EL (cell line): ENCODE data around the gene PHACTR1.

Experiments
- DNase-seq: peaks from one replicate; pipeline ENCODE4 v3.0.0-alpha.2; 2016

Gene PHACTR1

DNA sequence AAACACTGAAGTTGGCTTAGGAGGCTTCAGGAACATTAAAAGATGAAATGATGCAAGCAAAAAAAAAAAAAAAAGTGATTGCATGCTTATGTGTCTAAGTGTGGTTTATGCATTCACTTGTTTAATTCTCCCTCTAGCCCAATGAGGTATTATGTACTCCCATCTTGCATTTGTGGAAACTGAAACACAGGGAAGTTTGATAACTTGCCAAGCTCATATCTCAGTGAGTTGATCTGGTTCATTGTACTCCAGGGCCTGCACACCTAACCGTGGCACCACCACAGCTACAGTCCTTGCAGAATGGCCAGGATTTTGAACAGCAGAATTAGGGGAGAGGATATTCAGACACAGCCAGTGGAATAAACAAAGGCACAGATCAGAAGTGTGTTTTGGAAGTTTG lies 360.6 kb downstream of the PHACTR1 start:
- DNase-seq, result no peak

DNA sequence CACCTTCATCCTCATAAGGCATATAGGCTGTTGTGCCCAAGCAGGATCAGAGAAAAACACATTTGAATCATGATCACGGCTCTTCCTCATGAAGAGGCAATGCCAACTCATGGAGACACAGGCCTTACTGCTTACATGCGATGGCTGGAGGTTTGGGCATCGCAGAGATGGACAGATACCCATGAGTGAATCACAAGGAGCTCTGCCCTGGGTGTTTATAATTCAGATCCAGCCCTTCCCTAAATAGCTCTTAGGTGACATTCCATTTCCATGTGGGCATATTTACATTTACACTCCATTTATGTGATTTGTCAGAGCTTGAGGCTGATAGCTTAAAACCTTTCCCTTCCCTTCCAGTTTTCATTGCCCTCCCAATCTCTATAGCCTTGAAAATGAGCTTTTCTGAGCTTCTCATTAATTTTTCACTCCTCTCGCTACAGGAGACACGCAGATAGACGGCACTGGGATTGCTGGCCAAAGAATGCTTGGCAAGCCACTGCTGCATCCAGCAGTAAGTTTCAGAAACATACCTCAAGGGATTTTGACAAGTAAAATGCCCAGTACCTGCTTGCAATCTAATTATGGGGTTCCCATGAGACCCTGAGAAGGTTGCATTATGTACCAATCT lies 362.6 kb downstream of the PHACTR1 start:
- DNase-seq, result peak; percentile 9

DNA sequence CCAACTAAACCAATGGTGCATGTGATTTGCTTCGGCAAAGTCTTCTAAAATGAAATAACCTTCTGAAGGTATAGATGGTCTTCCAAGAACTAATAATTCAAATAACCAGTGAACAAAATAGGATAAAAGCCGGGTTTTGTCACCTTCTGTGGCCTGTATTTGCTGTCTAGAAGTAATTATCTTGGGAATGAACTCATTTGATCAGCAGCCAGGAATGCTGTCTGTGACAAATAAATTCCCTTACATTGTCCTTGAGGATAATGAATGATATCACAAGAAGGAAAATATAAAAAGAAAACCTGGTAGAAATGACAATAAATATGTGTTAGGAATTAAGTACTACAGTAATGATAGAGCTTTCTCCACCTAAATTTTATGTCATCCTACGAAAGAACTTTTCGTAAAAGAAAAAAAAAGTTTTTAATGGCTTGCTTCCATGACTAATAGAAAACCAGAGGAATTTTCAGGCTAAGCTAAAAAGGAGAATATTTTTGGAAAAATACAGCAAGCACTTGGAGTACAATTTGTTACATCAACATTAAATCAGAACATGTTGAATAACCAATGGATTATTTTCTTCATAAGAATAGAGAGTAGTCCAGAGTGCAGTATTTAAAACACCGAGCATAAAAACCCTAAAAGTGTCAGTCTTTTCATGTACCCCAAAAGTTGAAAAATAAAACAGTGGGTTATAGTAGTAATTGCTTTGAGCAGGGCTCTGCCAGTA lies 364.1 kb downstream of the PHACTR1 start:
- no peak for DNase-seq

GRCh38 chr6:13081189-13081563 lies 364.6 kb downstream of the PHACTR1 start:
- no peak for DNase-seq

DNA sequence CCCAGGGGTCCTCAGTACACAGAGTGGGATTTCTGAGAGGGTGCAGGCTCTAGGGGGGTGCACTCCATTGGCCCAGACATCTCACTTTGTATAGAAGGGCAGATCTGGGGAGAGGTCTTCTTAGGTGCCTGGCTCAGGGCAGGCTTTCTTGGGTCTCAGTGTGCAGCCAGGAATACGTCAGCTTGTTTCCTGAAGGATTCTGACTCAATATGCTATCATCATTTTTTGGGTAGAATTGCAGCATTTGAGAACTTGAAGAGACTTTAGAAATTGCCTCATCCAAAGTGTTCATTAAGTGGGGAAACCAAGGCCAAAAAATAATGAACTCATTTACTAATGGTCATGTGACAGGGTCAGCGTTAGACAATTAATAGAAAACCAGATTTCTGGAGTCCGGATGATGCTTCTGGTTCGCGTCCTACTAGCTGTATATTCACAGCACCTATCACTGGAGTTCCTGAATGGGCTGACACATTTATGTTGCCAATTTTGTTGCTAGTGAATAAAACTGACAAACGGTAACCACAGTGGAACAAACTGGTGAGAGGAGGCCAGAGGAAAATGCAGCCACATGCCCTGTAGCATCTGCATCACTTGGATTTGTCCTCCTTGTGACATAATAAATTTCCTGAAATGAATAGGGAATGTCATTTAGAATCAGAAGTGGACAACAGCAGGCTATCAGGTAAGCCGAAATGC lies 372.9 kb downstream of the PHACTR1 start:
- peak; percentile 24 for DNase-seq

GRCh38 chr6:13091192-13091591 lies 374.6 kb downstream of the PHACTR1 start:
- no peak for DNase-seq

- no peak for DNase-seq
Measured at GRCh38 chr6:13094781-13095425, 378.3 kb downstream of the PHACTR1 start.

- no peak for DNase-seq
Measured at GRCh38 chr6:13096084-13096483, 379.5 kb downstream of the PHACTR1 start.

- no peak for DNase-seq
Measured at GRCh38 chr6:13097454-13097853, 380.9 kb downstream of the PHACTR1 start.

GRCh38 chr6:13098006-13098405 lies 381.4 kb downstream of the PHACTR1 start:
- no peak for DNase-seq

DNA sequence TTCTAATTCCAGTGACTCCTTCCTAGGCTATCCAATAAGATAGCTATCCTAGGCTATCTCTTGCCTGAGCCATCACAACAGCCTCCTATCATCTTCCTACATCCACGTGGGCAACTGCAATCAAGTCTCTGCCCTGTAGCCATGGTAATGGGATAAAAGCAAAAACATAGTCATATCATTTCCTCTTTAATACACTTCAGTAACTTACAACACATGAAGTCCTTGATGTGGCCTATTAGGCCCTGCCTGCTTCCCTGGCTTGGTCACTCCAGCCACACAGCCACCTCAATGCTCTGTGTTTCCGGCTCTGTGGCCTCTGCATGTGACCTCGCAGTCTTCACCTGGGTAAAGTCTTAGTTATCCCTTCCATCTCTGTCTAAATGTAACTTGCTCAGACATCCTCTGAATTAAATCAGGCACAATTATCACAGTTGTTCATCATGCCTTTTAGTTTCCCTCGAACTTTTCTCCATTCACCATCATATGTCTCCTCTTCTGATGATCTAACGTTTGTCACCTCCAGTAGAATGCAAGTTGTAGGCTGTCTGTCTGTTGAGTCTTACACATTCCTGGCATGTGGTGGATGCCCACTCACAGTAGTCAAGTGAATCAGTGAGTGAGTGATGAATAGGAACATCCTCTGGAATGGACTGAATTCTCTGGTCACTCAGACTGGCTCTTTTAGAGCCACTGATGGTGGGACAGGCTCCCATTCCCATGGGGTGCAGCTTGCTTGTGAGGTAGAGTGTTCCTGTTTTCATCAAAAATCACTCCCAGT lies 382.4 kb downstream of the PHACTR1 start:
- DNase-seq, result peak; percentile 38

- no peak for DNase-seq
Measured at GRCh38 chr6:13099771-13100170, 383.2 kb downstream of the PHACTR1 start.

- no peak for DNase-seq
Measured at GRCh38 chr6:13101409-13101808, 384.8 kb downstream of the PHACTR1 start.

- no peak for DNase-seq
Measured at GRCh38 chr6:13101985-13102384, 385.4 kb downstream of the PHACTR1 start.

- no peak for DNase-seq
Measured at GRCh38 chr6:13103169-13103568, 386.6 kb downstream of the PHACTR1 start.

DNA sequence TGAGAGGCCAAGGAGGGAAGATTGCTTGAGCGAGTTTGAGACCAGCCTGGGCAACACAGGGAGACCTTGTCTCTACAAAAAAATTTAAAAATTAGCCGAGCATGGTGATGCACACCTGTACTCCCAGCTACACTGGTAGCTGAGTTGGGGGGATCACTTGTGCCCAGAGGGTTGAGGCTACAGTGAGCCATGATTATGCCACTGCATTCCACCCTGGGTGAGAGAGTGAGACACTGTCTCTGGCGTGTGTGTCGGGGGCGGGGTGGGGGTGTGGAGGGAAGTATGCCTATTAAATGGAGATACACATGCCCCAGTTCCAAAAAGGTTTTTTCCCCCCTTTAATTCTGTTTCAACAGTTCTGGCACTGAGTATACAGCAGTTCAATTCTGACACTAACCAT lies 388.6 kb downstream of the PHACTR1 start:
- DNase-seq, result no peak

DNA sequence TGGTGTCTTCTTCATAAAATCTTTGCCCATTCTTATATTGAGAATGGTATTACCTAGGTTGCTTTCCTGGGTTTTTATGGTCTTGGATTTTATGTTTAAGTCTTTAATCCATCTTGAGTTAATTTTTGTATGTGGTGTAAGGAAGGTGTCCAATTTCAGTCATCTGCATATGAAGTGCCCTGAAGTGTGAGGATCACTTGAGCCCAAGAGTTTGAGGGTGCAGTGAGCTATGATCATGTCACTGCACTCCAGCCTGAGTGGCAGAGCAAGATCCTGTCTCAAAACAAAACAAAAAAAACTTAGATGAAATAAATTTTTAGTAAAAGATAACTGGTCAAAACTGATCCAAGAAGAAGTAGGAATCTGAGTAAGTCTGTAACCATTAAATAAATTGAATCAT lies 396.4 kb downstream of the PHACTR1 start:
- no peak for DNase-seq

GRCh38 chr6:13113376-13113775 lies 396.8 kb downstream of the PHACTR1 start:
- no peak for DNase-seq

GRCh38 chr6:13113981-13114593 lies 397.5 kb downstream of the PHACTR1 start:
- DNase-seq, result no peak

- no peak for DNase-seq
Measured at GRCh38 chr6:13116155-13116554, 399.6 kb downstream of the PHACTR1 start.

DNA sequence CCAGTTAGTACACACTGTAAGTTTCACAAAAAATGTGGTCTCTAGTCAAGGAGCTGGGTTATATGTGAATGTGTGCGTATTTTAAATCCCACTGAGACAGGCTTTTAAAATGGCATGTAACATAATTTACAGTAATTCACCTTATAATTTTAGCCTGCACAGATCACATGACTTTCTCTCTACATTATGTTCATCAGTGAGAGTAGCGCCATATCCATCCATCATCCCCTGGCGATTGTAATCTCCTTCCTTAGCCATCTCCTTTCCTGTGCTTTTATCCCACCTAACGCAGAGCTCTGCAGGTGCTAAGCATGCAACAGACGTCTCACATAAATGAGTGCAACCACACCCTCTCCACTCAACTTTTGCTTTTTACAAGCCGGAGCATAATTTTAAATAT lies 401.0 kb downstream of the PHACTR1 start:
- no peak for DNase-seq

- DNase-seq, result no peak
Measured at GRCh38 chr6:13119549-13119948, 403.0 kb downstream of the PHACTR1 start.
